Spleen (tissue), 13 donors: ENCODE measurements around the gene GUCY2C. TPM values are rescaled to one million over a fixed set of nuclear protein-coding genes. Genes with fewer than 3 reads are reported as not detected.
"Not testable (repeated sequence)": the region's sequence is repeated elsewhere in the genome, so short reads cannot be mapped to it uniquely, and the experiment has no call there.

Experiments
- DNase-seq: peaks from one replicate; pipeline ENCODE4 v3.0.0-alpha.2; 2020
- H3K27ac ChIP-seq, 8 donors: fragments of 200-600 bp; sonication (generic) in 7 of 8; 1 replicate in 4 of 8; 2 replicates in 4 of 8; pipeline versions ENCODE4 v1.5.0 to v1.8.0; 2016 to 2021; ENCODE audit warnings: inconsistent platforms in 4 of 8, mild to moderate bottlenecking in 4 of 8, moderate library complexity in 1 of 8
- H3K27me3 ChIP-seq, 7 donors: fragments of 200-600 bp; sonication (generic) in 6 of 7; replicated peaks in 1 of 7; 1 replicate in 4 of 7; 2 replicates in 3 of 7; pipeline versions ENCODE4 v1.5.0 to v1.8.0; 2016 to 2021; ENCODE audit warnings: inconsistent platforms in 3 of 7, mild to moderate bottlenecking in 1 of 7
- H3K36me3 ChIP-seq, 6 donors: fragments of 200-600 bp; sonication (generic) in 5 of 6; 1 replicate in 4 of 6; 2 replicates in 2 of 6; pipeline versions ENCODE4 v1.5.0 to v1.8.0; 2016 to 2021; ENCODE audit warnings: inconsistent platforms in 2 of 6
- H3K4me1 ChIP-seq, 6 donors: fragments of 200-600 bp; sonication (generic) in 5 of 6; 1 replicate in 3 of 6; 2 replicates in 3 of 6; pipeline versions ENCODE4 v1.5.0 to v1.8.0; 2016 to 2021; ENCODE audit warnings: inconsistent platforms in 3 of 6
- H3K4me3 ChIP-seq, 8 donors: fragments of 200-600 bp; sonication (generic) in 7 of 8; 1 replicate in 4 of 8; 2 replicates in 4 of 8; pipeline versions ENCODE4 v1.5.0 to v1.8.0; 2016 to 2021; ENCODE audit warnings: inconsistent platforms in 4 of 8, mild to moderate bottlenecking in 4 of 8, moderate library complexity in 2 of 8
- H3K9me3 ChIP-seq, 8 donors: fragments of 200-600 bp; sonication (generic) in 7 of 8; 1 replicate in 4 of 8; 2 replicates in 4 of 8; pipeline versions ENCODE4 v1.5.0 to v1.8.0; 2016 to 2021; ENCODE audit warnings: inconsistent platforms in 4 of 8
- POLR2A ChIP-seq, 3 donors: fragments of 450-650 bp; IDR thresholded peaks; one replicate each; pipeline ENCODE4 v1.5.1; 2017; ENCODE audit warnings: antibody characterized with exemption in 3 of 3, mild to moderate bottlenecking in 1 of 3
- POLR2AphosphoS5 ChIP-seq, 3 donors: sonication (generic); formaldehyde crosslinking; IDR thresholded peaks; one replicate each; pipeline ENCODE4 v1.5.1; 2017; ENCODE audit warnings: antibody characterized with exemption in 3 of 3
- WGBS, 5 donors: extraction: QIAGEN DNeasy Blood & Tissue Kit in 3 of 5; methylation state at CpG; one replicate each; pipeline versions ENCODE4 v1.1.5 to v1.1.7; 2013 to 2018; 5-methylcytosine and 5-hydroxymethylcytosine counted together
- intact Hi-C: fragments of 100-400 bp; cut with DNase I; formaldehyde crosslinking; loops from one replicate; pipeline ENCODE4 v1.15.0; 2023; ENCODE audit warnings: low total_unique reads
- long read RNA-seq, 2 donors: transcript quantifications; one replicate each; lab custom pipeline, GENCODE V29; 2026
- polyA plus RNA-seq, 3 donors: library from polyadenylated mRNA; stranded (reverse); fragments of 200-250 nt; gene quantifications; one replicate each; pipeline ENCODE4 v1.2.1, GENCODE V29; 2013
- total RNA-seq, 7 donors: library from RNA; depleted of rRNA in 3 of 7; stranded (reverse); fragments of >200 nt in 3 of 7; fragmentation: NEBNext Ultra II Directional in 4 of 7; extraction: Animal tissue kit (Norgen Biotek cat#: 25700) in 4 of 7; gene quantifications; one replicate each; pipeline versions ENCODE4 v1.1.0 to v1.2.1, GENCODE V29; 2016 to 2021
- TF ChIP-seq, protein P1 (sequence below), 11 experiments: fragments of 200-600 bp in 7 of 11; fragments of 450-650 bp in 4 of 11; sonication (generic) in 4 of 11; IDR thresholded peaks in 8 of 11; conservative IDR thresholded peaks in 3 of 11; 1 replicate in 7 of 11; 2 replicates in 4 of 11; pipeline versions ENCODE4 v1.4.0 to v1.8.0; 2016 to 2021; ENCODE audit warnings: antibody characterized with exemption in 11 of 11, inconsistent platforms in 4 of 11, mild to moderate bottlenecking in 1 of 11
- donor health status: healthy with polysubstance abuse.
- donor health status: DM: no; HTN: no; CAD: no; lungs with moderate emphysema.
- donor health status: DM: no; HTN: no; CAD: no.
- donor health status: Bipolar disorder and iron deficiency.
- donor health status: healthy.
- donor health status: DM: no; HTN: no; CAD: no.
- donor health status: DM: yes; HTN: yes; CAD: no.

GUCY2C gene
- not detected for total RNA-seq
- polyA plus RNA-seq = under 1 TPM; 0.19 to 0.35 (median 0.26) TPM
- long read RNA-seq, donor 1 = 0 reads
- long read RNA-seq, donor 2 = 0 reads

DNA sequence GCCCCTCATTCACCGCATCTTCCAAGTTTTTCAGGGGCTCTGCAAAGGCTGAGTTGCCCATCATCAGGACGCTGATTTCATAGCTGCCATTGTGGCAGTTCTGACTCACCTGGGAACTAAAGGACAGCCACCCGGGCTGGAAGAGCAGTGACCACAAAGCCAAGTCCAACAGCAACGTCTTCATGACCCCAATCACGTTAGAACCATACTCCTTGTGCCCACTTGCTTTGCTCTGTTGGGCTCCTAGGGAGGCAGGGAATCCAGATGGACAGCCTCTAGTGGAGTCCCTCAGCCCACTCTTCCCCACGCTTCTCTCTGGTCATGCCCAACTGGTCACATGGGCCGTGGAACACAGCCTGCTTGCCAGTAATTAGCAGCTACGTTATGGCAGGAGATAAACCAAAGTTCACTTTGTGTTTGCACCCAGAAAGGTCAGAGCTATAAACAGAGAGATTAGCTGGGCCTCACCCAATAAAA, at the start of gene GUCY2C:
Gene GUCY2C, minus strand, starts transcription at position 335 of the 477 bp plus-strand sequence. Its CDS starts 151 bp downstream, at position 184.
- DNase-seq = no peak
- H3K4me1 ChIP-seq = peaks cover 0 to 8% (median 0%) of the 10 kb centered on the region in 6 donors
- 77 to 91% (median 85%) methylated on average over 8 of the region's 8 CpGs for WGBS, 5 donors
- no peaks in the 10 kb centered on the region for H3K27me3 ChIP-seq
- H3K36me3 ChIP-seq = no peaks in the 10 kb centered on the region
- no peaks in the 10 kb centered on the region for H3K9me3 ChIP-seq
- intact Hi-C loops = no loop called here
- no peak within 1 kb of the TSS for H3K27ac ChIP-seq
- TF ChIP-seq POLR2A (IDR thresholded peaks at IDR 0.05) = no peak
- TF ChIP-seq, protein P1, sequence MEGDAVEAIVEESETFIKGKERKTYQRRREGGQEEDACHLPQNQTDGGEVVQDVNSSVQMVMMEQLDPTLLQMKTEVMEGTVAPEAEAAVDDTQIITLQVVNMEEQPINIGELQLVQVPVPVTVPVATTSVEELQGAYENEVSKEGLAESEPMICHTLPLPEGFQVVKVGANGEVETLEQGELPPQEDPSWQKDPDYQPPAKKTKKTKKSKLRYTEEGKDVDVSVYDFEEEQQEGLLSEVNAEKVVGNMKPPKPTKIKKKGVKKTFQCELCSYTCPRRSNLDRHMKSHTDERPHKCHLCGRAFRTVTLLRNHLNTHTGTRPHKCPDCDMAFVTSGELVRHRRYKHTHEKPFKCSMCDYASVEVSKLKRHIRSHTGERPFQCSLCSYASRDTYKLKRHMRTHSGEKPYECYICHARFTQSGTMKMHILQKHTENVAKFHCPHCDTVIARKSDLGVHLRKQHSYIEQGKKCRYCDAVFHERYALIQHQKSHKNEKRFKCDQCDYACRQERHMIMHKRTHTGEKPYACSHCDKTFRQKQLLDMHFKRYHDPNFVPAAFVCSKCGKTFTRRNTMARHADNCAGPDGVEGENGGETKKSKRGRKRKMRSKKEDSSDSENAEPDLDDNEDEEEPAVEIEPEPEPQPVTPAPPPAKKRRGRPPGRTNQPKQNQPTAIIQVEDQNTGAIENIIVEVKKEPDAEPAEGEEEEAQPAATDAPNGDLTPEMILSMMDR (IDR thresholded peaks at IDR 0.05 in 8 of 11, conservative IDR thresholded peaks at IDR 0.05 in 3 of 11) = no peak
- no peak for TF ChIP-seq POLR2AphosphoS5 (IDR thresholded peaks at IDR 0.05)
- no peak within 1 kb of the TSS for H3K4me3 ChIP-seq

DNA sequence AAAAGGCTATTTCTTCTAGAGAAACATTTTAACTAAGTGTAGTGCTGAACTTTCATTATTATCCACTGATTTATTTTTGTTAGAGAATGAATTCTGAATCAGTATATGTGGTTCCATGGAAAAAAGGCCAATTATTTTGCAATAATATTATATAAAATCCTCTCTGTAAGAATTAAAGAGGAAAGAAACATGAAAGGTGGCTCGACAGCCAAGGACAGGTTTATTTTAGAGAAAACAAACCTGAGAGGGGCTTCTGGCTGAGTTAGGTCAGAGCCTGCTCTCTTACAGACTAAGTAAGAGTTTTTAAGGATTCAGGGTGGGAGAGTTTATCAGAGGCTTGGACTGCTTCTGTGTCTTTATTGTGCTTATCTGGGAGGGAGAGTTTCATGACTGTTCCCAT, 46.7 kb upstream of the GUCY2C start:
- H3K4me3 ChIP-seq = no peak overlapping the region
- intact Hi-C loops = no loop called here
- peaks cover 0 to 3% (median 0%) of the 10 kb centered on the region in 6 donors for H3K4me1 ChIP-seq
- no peak for TF ChIP-seq POLR2AphosphoS5 (IDR thresholded peaks at IDR 0.05)
- TF ChIP-seq POLR2A (IDR thresholded peaks at IDR 0.05) = no peak
- TF ChIP-seq, protein P1 (IDR thresholded peaks at IDR 0.05 in 8 of 11, conservative IDR thresholded peaks at IDR 0.05 in 3 of 11) = no peak
- 87 to 93% (median 91%) methylated on average over 1 of the region's 1 CpG for WGBS, 5 donors
- H3K36me3 ChIP-seq = peaks cover 0 to 29% (median 0%) of the 10 kb centered on the region in 6 donors
- H3K27ac ChIP-seq = no peak overlapping the region
- H3K9me3 ChIP-seq = peaks cover 0 to 26% (median 15%) of the 10 kb centered on the region in 8 donors
- DNase-seq = no peak
- no peaks in the 10 kb centered on the region for H3K27me3 ChIP-seq

DNA sequence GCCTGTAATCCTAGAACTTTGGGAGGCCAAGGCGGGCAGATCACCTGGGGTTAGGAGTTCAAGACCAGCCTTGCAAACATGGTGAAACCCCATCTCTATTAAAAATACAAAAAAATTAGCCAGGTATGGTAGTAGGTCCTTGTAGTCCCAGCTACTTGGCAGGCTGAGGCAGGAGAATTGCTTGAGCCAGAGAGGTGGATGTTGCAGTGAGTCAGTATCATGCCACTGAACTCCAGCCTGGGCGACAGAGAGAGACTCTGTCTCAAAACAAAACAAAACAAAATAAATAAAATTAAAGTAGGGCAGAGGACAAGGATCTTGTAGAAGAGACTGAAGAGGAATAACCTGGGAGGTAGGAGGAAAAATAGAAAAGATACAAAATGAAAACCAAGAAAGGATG, 45.5 kb upstream of the GUCY2C start:
- DNase-seq = no peak
- peaks cover 0 to 3% (median 0%) of the 10 kb centered on the region in 6 donors for H3K4me1 ChIP-seq
- TF ChIP-seq, protein P1 (IDR thresholded peaks at IDR 0.05 in 8 of 11, conservative IDR thresholded peaks at IDR 0.05 in 3 of 11) = no peak
- TF ChIP-seq POLR2AphosphoS5 (IDR thresholded peaks at IDR 0.05) = no peak
- TF ChIP-seq POLR2A (IDR thresholded peaks at IDR 0.05) = no peak
- peaks cover 0 to 24% (median 13%) of the 10 kb centered on the region in 8 donors for H3K9me3 ChIP-seq
- H3K27ac ChIP-seq = no peak overlapping the region
- intact Hi-C loops = no loop called here
- no peaks in the 10 kb centered on the region for H3K27me3 ChIP-seq
- 92 to 99% (median 95%) methylated on average over 2 of the region's 2 CpGs for WGBS, 5 donors
- H3K36me3 ChIP-seq = peaks cover 0 to 23% (median 0%) of the 10 kb centered on the region in 6 donors
- H3K4me3 ChIP-seq = no peak overlapping the region

DNA sequence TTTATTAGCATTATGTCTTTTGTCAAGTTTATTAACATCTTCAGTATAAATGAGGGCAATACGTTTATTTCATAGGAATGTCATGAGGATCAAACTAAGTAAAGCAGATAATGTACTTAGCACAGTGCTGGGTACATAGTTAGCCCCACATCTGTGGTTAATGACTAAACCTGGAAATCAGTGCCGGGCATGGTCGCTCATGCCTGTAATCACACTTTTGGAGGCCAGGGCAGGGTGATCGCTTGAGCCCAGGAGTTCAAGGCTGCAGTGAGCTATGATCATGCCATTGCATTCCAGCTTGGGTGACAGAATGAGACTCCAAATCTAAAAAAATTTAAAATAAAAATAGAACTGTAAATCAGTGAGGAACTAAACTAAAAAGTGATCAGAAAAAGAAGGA, 44.8 kb upstream of the GUCY2C start:
- Histone ChIP-seq H3K9me3 (peaks cover 0 to 18% (median 9%) of the 10 kb centered on the region in 8 donors), H3K4me3 (no peak overlapping the region), H3K27me3 (no peaks in the 10 kb centered on the region), H3K4me1 (peaks cover 0 to 3% (median 0%) of the 10 kb centered on the region in 6 donors), H3K27ac (no peak overlapping the region), H3K36me3 (peaks cover 0 to 19% (median 0%) of the 10 kb centered on the region in 6 donors)
- TF ChIP-seq, protein P1 (IDR thresholded peaks at IDR 0.05 in 8 of 11, conservative IDR thresholded peaks at IDR 0.05 in 3 of 11) = no peak
- TF ChIP-seq POLR2A (IDR thresholded peaks at IDR 0.05) = no peak
- TF ChIP-seq POLR2AphosphoS5 (IDR thresholded peaks at IDR 0.05) = no peak
- intact Hi-C loops = no loop called here
- no peak for DNase-seq
- WGBS, 5 donors = 72 to 83% (median 79%) methylated on average over 4 of the region's 4 CpGs

DNA sequence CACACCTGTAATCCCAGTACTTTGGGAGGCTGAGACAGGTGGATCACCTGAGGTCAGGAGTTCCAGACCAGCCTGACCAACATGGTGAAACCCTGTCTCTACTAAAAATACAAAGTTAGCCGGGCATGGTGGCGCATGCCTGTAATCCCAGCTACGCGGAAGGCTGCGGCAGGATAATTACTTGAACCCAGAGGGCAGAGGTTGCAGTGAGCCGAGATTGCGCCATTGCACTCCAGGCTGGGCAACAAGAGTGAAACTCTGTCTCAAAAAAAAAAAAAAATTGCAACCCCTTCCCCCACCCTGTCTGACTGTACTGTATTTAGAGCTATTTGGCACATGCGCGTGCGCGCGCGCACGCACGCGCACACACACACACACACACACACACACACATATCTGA, 40.0 kb upstream of the GUCY2C start:
- H3K9me3 ChIP-seq, H3K27ac ChIP-seq, H3K4me1 ChIP-seq, H3K4me3 ChIP-seq, intact Hi-C loops, H3K36me3 ChIP-seq, DNase-seq, H3K27me3 ChIP-seq: not testable (repeated sequence)
- WGBS, 5 donors = 88 to 94% (median 89%) methylated on average over 16 of the region's 16 CpGs
